HG03575 (cell line): ENCODE results near the gene GOLGA5.
"Not testable (repeated sequence)": the region's sequence is repeated elsewhere in the genome, so short reads cannot be mapped to it uniquely, and the experiment has no call there.

Source experiments
- ATAC-seq: cut with Tn5 transposase; IDR thresholded peaks from one replicate; pipeline ENCODE4 v1.9.1; 2021; ENCODE audit not compliant: unreplicated experiment, insufficient number of reproducible peaks, low FRiP score; ENCODE audit errors: extremely low read depth

Gene GOLGA5

DNA sequence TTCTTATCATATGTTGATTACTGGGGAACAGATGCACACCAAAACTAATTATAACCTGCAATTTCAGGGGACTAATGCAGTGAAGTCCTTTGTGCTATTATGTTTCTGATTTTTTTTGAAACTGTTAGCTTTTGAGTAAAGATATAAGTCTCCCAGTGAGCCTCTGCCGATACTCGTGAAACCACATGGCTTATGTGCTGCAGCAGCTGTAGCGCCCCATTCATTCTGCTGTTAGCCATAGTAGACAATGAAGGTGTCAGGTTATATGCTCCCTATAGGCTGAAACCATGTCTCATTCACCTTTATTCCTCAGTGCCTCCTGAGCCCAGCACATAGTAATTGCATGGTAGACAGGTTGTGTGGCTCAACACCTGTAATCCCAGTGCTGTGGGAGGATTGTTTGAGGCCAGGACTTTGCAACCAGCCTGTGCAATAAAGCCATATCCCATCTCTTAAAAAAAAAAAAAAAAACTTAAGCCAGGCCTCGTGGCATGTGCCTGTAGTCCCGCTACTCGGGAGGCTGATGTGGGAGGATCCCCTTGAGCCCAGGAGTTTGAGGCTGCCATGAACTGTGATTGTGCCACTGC, 25.0 kb downstream of the GOLGA5 start:
- no peak for ATAC-seq

DNA sequence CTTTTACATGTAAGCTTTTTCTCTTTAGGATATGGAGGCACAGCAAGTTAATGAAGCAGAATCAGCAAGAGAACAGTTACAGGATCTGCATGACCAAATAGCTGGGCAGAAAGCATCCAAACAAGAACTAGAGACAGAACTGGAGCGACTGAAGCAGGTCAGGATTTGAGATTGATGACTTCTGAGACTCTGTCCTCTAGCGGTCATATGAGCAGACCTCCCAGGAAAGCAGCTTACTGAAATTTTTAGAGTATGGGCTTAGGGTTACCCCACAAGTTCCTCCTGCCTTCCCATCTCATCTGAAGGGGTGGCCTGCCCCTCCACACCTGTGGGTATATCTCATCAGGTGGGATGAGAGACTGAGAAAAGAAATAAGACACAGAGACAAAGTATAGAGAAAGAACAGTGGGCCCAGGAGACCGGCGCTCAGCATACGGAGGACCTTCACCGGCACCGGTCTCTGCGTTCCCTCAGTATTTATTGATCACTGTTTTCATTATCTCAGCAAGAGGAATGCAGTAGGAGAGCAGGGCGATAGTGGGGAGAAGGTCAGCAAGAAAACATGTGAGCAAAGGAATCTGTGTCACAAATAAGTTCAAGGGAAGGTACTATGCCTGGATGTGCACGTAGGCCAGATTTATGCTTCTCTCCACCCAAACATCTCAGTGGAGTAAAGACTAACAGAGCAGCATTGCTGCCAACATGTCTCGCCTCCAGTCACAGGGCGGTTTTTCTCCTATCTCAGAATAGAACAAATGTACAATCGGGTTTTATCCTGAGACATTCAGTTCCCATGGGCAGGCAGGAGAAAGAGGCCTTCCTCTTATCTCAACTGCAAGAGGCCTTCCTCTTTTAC, 25.8 kb downstream of the GOLGA5 start:
- ATAC-seq = not testable (repeated sequence)

DNA sequence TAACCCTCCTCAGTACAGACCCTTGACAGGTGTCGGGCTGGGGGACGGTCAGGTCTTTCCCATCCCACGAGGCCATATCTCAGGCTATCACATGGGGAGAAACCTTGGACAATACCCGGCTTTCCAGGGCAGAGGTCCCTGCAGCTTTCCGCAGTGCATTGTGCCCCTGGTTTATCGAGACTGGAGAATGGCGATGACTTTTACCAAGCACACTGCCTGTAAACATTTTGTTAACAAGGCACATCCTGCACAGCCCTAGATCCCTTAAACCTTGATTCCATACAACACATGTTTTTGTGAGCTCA, 26.4 kb downstream of the GOLGA5 start:
- not testable (repeated sequence) for ATAC-seq

DNA sequence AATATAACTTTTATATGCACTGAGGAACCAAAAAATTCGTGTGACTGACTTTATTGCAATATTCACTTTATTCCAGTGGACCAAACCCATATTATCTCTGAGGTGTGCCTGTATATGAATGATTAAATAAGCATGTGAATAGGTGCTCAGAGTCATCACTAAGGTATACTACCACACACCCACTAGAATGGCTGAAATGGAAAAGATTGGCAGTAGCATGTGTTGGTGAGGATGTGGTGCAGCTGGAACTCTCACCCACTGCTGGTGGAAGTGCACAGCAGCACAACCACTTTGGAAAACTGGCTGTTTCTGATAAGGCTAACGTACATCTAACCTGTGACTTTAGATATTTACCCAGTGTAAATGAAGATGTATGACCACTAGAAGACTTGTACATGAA, 36.8 kb downstream of the GOLGA5 start:
- no peak for ATAC-seq

DNA sequence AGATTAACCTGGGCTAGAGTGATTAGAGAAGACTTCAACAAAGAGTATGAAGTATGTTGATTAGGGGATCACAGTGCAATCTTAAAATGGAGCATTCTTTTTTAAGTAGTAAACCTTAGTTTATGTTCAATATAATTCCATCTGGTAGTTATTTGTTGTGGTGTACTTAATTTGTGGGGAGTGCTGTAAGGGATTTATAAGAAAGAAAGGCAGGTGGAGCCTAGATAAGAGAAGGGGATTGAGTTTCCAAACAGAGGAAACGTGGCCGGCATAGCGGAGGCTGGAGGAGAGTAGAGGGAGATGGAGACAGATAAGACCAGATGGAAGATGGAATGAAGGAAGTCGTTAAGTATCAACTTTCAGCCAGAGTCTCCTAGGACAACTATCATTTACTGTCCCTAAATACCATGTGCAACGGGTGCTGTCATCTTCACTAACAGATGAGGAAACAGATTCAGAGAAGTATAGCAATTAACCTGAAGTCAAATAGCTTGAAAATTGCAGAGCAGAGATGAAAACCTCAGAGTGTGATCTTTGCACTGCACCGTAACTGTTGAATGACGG, 38.1 kb downstream of the GOLGA5 start:
- no peak for ATAC-seq

DNA sequence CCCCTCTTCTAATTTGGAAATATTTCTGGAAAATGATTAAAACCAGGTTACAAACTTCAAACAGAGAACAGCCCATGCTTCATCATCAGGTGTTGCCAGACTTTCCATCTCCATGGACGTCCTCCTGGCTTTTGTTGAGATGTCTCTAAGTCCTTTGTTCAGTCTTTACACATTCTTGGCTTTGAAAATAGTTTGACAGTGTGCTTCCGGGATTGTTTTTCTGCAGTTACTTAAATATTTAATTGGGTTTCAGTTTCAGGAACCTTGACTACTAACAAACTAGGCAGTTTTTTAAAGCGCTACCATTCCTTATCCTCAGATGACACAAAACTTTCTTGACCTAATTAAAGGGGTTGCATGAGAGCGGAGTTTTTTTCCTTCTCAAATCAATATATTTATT, 47.8 kb downstream of the GOLGA5 start:
- ATAC-seq = no peak

DNA sequence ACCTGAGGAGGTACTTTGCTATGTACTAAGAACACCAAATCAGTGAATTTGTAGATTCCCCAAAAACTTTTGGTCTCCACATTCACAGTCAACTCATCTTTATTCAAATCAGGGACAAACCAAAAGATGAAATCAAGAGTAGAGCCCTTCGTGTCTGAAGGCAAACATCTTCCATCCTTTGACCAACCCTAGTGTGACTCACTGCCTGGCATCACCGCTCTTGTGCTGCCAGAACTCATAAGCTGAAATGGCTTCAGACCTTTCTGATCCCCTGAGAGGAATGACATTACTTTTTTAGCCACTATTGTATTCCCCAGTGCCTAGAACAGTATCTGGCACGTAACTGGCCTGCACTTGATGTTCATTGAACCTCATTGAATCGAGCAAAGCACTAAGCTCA, 50.1 kb downstream of the GOLGA5 start:
- ATAC-seq = no peak

DNA sequence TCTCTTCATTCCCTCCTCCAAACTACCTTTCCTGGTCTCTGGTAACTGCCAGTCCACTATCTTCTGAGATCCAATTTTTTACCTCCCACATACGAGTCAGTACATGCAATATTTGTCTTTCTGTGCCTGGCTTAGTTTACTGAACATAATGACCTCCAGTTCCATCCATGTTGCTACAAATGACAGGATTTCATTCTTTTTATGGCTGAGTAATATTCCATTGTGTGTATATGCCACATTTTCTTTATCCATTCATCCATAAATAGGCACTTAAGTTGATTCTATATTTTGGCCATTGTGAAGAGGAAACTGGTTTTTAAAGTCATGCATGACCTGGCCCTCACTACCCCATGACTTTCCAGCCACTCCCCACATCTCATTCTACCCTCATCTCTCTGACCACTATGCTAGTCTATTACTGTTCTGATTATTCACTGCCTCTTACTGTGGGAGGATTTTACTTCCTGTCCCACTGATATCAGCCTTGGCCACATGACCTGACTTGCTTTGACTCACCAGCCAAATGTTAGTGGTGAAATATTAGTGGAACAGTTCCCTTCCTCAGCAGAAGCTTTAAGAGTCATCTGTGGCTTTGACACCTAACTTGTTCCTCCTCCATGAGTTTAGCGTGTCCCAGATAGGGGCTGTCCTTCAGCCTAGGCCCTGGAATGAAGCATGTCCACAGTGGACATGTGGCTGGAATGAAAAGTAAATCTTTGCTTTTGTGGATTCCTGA, 52.2 kb downstream of the GOLGA5 start:
- ATAC-seq = peak; percentile 80

DNA sequence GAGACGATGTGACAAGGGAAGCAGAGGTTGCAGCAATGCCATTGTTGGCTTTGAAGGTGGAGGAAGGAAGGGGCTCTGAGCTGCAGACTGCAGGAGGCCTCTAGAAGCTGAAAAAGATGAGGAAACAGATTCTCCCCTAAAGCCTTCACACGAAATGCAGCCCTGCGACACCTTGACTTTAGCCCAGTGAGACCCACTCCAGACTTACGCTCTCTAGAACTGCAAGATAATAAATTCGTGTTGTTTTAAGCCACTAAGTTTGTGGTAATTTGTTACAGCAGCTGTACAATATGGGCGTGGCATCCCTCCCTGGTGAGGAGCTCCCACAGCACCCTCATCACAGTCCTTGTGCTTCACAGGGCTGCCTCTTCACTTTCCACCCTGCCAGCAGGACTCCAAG, 53.2 kb downstream of the GOLGA5 start:
- ATAC-seq = no peak

DNA sequence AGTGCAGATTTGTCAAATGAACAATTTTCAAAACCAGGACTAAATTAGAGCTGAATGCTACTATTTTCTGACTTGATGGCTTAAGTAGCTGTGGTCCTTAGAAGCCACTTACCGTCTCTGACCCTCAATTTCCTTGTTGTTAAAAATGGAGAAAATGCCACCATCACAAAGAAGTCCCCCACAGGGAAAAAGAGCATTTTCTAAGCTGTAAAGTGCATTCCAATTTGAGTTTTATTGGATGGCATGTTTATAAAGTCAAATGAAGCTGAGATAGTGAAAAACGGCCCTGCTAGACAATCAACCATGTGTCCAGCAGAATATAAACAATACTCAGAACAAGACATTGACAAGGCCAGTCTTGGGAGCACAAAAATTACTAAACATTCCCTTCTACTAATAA, 53.6 kb downstream of the GOLGA5 start:
- no peak for ATAC-seq

DNA sequence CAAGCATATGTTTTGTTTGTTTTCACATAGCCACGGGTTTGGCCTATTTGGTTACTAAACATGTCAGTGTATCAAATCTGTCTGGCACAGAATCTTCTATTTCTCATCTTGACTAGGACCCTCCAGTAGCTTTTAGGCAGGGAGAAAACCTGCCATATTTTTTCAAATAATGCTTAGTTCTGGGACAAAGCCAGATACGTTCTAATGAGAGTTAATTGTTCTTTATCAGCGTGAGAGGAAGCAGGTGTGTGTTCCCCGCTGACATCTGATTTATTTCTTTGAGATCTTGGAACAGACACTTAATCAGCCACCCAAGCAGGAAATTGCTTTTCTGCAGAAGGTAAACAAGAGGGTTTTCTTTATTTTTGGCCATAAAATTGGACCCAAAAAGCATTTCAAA, 54.8 kb downstream of the GOLGA5 start:
- no peak for ATAC-seq

DNA sequence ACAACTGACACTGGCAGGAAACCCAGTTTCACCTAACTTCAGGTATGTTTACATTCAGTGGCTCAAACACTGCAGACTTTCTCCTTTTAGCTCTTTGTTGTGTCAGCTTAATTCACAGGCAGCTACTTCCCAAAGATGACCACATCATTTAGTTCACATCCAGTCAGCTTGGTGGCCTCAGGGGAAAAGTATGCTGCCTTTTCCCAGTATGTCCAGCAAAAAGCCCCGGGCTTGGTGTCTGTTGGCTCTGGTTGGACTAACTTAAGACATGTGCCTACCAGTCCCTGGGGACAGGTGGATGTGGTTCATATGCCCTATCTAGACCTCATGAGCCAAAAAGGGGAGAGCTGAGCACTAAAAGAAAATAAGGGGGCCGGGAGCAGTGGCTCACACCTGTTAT, 56.4 kb downstream of the GOLGA5 start:
- ATAC-seq = no peak

DNA sequence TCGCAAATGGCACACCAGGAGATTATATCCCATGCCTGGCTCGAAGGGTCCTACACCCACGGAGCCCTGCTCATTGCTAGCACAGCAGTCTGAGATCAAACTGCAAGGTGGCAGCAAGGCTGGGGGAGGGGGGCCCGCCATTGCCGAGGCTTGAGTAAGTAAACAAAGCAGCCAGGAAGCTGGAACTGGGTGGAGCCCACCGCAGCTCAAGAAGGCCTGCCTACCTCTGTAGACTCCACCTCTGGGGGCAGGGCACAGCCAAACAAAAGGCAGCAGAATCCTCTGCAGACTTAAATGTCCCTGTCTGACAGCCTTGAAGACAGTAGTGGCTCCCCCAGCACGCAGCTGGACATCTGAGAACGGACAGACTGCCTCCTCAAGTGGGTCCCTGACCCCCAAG, 59.0 kb downstream of the GOLGA5 start:
- not testable (repeated sequence) for ATAC-seq

DNA sequence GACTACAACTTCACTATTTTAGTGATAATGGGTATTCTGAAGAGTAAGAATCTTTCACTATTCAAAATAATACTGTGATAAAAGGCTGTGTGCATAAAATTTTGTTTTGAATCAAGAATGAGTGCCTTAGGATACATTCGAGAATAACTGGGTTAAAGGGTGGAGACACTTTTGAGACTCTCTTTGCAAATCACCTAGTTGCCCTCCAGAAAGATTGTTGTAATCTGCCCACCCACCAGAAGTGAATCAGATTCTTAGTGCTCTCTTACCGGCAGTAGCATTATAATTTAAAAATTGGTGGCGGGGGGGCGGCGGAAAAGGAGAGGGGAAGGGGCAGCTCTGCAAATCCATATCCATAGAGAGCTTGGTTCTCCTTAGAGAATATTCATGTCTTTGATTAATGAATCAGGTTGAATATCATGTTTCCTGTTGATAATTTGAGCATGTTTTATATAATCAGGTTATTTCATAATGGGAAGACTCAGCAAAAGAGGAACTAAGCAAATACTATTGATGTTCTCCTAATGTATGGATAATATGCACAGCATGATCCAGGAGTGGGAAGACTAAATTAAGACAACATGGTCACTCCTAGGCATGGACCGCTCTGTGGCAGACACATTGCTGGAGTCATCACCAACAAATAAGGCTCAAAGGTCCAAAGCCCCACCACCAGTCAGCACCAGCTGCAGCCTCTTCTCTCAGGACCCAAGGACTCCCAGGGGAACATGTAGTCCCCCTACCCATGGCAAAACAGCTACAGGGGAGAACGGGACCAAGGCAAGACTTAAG, 66.1 kb downstream of the GOLGA5 start:
- no peak for ATAC-seq

DNA sequence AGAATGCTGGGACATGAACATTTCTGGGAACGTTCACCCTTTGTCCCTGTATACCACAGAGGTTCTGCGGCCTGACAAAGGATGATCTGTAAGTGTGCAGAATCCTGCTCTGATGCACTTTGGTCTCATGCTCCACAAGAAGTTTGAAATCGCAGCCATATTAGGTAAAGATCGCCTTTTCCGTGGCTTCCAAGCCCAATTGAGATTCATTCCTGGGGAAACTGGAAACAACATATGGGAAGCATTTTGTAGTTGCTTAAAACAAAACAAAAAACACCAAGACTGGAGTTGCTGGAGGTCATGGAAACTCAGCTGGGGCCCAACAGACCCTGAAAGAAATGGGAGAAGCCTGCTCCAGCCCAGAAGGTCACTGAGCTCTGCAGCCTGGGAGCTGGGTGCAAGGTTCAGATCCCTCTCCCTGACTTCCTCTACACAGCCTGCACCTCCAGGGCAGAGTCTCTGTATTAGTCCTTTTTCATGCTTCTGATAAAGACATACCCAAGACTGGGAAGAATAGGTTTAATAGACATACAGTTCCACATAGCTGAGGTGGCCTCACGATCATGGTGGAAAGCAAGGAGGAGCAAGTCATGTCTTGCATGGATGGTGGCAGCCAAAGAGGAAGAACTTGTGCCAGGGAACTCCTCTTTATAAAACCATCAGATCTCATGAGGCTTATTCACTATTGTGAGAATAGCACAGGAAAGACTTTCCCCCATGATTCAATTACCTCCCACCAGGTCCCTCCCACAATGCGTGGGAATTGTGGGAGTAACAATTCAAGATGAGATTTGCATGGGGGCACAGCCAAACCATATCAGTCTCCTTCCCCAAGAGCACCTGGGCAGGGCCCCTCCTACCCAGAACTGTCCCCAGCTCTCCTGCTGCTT, 68.0 kb downstream of the GOLGA5 start:
- ATAC-seq = no peak

DNA sequence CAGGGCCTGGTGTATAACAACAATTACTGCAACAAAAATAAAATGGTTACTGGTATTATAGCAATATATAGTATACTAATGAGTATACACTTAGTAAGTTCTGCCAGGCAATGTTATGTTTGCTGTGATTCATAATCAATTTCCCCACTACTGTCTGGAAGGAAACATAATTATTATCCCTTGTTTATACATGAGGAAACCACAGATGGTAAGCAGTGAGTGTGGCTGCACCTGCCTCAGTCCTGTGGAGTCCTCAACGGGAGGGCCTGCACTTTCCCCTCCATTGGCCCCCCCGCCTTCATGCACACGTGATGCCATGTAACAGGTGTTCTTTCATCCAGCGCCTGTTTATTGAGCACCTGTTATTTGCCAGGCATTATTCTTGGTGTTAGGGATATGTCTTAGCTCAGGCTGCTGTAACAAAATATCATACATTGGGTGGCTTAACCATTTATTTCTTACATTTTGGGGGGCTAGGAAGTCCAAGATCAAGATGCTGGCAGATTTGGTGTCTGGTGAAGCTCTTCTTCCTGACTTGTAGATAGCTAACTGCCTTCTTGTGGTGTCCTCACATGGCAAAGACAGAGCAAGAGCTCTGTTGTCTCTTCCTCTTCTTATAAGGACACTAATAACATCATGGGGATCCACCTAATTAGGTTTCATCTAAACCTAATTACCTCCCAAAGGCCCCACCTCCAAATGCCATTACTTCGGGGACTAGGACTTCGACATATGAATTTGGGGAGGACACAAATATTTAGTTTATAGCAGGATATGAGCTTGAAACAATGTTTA, 69.4 kb downstream of the GOLGA5 start:
- no peak for ATAC-seq

DNA sequence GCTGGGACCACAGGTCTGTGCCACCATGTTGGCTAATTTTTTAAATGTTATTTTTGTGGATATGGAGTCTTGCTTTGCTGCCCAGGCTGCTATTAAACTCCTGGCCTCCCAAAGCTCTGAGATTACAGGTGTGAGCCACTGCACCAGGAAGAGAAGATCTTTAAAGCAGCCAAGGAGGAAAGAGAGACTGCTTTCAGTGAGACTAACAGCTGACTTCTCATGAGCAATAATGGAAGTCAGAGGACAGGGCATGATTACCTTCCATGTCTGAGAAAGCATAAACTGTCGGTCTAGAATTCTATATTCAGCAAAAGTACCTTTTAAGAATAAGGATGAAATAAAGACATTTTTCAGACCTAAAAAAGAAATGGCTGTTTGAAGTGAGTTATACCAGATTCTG, 71.6 kb downstream of the GOLGA5 start:
- no peak for ATAC-seq
